Measurements from ENCODE around the gene PDE8B. TPM values are rescaled to one million over a fixed set of nuclear protein-coding genes. Genes with fewer than 3 reads are reported as not detected.
A peak's percentile ranks its signal among the peaks of the same experiment; 100 is the strongest.

The PDE8B gene
- total RNA-seq, 1 donor from 2014 or later = 3.6 TPM

DNA sequence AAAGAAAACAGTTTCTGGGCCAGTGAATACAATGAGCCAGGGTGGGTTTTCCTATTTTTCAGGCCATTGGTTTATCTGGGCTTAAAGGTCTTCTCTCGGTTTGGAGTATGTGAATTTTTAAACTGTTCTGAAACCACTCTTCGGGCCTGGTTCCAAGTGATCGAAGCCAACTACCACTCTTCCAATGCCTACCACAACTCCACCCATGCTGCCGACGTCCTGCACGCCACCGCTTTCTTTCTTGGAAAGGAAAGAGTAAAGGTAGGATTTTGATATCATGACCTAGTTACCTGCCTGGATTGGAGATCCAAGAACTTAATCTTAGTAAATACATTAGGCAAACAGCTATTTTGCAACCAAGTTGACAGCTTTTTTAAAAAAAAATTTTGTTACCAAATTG is 202.6 kb downstream of the PDE8B start:
- ATAC-seq = no peak
- intact Hi-C loops (cut with DNase I) = no loop called here
- DNase-seq (ENCODE audit: low spot score) = no peak

DNA sequence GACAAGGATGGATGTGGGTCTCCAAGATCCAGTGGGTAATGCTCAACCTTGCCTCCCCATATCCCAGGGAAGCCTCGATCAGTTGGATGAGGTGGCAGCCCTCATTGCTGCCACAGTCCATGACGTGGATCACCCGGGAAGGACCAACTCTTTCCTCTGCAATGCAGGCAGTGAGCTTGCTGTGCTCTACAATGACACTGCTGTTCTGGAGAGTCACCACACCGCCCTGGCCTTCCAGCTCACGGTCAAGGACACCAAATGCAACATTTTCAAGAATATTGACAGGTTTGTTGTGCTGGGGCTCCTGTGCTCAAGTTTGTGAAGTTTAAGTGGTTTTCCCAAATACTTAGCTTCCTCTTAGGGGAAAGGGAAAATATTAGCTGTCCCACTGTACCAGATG is 207.7 kb downstream of the PDE8B start:
- intact Hi-C loops (cut with DNase I) = no loop called here
- DNase-seq (ENCODE audit: low spot score) = no peak
- no peak for ATAC-seq

DNA sequence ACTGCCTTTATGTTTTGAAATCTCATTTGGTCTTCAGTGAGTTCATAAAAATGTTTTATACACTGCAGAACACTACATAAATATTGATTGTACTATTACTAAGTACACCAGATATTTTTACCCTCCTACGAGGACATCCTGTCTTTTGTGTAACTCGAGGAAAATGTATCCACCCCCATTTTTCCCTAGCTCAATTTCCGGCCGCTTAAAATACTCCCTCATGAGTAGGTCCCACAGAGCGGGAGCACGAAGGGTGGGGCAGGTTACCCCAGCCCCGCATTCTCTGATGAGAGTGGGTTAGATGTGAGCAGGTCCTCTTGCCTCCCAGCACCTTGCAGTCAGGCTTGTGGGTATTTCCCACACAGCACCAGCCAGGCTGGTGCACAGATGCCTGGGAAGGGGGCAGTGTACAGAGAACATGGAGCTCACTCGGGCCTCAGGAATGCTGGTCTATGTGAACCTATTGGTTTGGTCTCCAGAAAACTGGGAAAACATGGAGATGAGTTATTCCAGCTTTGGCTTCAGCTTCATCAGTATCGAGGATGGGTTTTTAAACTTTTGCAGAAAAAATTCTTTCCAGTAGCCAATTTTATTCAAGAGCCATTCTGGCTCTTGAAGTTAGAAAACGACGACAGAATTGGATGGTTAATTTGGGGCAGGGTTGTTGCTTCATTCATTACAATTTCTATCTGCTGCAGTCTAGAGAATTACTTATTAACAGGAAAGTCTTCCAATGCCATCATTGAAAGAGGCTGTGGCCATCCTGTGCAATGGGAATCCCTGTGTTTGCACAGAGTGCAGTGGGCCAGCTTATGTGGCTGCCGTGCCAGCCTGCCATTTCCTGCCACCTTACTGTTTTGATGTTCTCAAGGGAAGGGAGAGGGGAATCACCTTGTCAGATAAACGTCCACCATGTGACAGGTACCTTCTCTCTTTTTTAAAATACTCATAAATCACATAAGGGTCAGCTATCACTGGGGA is 208.4 kb downstream of the PDE8B start:
- ATAC-seq (no peak), DNase-seq (ENCODE audit: low spot score) (no peak)
- intact Hi-C loops (cut with DNase I) = no loop called here

- ATAC-seq = no peak
- intact Hi-C loops (cut with DNase I) = no loop called here
- no peak for DNase-seq (ENCODE audit: low spot score)
Measured at GRCh38 chr5:77419644-77420582, 209.4 kb downstream of the PDE8B start.

- no peak for ATAC-seq
- intact Hi-C loops (cut with DNase I) = no loop called here
Measured at GRCh38 chr5:77420940-77421339, 210.5 kb downstream of the PDE8B start.

GRCh38 chr5:77423022-77423750 is 212.7 kb downstream of the PDE8B start:
- intact Hi-C loops (cut with DNase I) = no loop called here

More at GRCh38 chr5:77420940-77421339, 210.5 kb downstream of the PDE8B start:
- DNase-seq (ENCODE audit: low spot score) = no peak

DNA sequence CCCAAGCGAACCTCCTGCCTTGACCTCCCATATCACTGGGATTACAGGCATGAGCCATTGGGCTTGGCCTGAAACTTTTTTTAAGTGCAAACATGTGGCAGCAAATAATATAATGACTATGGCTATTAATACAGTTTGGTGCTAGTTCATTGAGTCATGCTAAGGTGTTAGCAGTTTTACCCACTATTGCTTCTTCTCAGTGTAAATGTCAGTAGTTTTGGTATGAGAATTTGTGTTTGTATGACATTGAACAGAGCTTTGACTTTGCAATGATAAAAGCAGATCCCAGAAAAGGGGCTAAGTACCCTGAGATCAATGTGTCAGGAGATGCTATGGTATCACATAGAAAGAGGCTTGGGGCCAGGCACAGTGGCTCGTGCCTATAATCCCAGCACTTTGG is 214.4 kb downstream of the PDE8B start:
- DNase-seq (ENCODE audit: low spot score) = no peak
- no peak for ATAC-seq
- intact Hi-C loops (cut with DNase I) = no loop called here

More at GRCh38 chr5:77423022-77423750, 212.7 kb downstream of the PDE8B start:
- no peak for ATAC-seq
- no peak for DNase-seq (ENCODE audit: low spot score)

DNA sequence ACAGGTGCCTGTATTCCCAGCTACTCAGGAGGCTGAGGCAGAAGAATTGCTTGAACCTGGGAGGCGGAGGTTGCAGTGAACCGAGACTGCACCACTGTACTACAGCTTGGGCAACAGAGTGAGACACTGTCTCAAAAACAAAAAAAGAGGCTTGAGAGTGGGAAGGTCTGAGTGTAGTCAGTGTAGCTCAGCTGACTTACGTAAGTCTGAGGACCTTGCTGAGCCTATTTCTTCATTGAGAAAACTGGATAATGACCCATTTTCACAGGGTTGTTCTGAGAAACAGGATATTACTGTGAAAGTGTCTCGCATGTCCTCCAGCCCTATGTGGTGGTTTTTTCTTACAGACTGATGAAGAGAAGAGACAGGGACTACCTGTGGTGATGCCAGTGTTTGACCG is 214.9 kb downstream of the PDE8B start:
- intact Hi-C loops (cut with DNase I) = no loop called here
- ATAC-seq (peak; percentile 74), DNase-seq (ENCODE audit: low spot score) (no peak)

GRCh38 chr5:77425998-77426659 is 215.6 kb downstream of the PDE8B start:
- intact Hi-C loops (cut with DNase I) = no loop called here
- DNase-seq (ENCODE audit: low spot score) (no peak), ATAC-seq (peak; percentile 70)

DNA sequence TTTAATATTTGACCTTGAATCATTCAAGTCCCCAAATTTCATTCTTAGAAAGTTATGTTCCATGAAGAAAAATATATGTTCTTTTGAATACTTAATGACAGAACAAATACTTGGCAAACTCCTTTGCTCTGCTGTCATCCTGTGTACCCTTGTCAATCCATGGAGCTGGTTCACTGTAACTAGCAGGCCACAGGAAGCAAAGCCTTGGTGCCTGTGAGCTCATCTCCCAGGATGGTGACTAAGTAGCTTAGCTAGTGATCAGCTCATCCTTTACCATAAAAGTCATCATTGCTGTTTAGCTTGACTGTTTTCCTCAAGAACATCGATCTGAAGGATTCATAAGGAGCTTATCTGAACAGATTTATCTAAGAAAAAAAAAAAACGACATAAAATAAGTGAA is 216.2 kb downstream of the PDE8B start:
- ATAC-seq (no peak), DNase-seq (ENCODE audit: low spot score) (no peak)
- intact Hi-C loops (cut with DNase I) = no loop called here

- intact Hi-C loops (cut with DNase I) = no loop called here
- no peak for DNase-seq (ENCODE audit: low spot score)
- peak; percentile 35 for ATAC-seq
Measured at GRCh38 chr5:77427998-77428397, 217.5 kb downstream of the PDE8B start.

- intact Hi-C loops (cut with DNase I) = no loop called here
- DNase-seq (ENCODE audit: low spot score) (no peak), ATAC-seq (no peak)
Measured at GRCh38 chr5:77428526-77428925, 218.0 kb downstream of the PDE8B start.

DNA sequence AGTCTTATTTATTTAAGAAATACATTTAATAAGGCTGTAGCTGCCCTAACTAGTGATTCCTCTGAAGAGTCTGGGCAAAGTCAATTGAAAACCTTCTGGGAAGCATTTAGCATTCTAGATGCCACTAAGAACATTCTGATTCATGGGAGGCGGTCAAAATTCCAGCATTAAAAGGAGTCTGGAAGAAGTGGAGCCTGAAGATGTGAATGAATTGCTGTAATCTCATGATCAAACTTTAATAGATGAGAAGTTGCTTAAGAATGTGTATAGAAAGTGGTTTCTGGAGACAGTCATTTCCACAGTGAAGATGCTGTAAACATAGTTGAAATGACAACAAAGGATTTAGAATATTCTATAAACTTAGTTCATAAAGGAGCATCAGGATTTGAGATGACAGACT is 220.2 kb downstream of the PDE8B start:
- no peak for ATAC-seq
- intact Hi-C loops (cut with DNase I) = no loop called here
- DNase-seq (ENCODE audit: low spot score) = no peak

- intact Hi-C loops (cut with DNase I) = no loop called here
Measured at GRCh38 chr5:77431286-77431685, 220.8 kb downstream of the PDE8B start.

GRCh38 chr5:77431719-77432118 is 221.2 kb downstream of the PDE8B start:
- no peak for ATAC-seq
- intact Hi-C loops (cut with DNase I) = no loop called here
- no peak for DNase-seq (ENCODE audit: low spot score)

More at GRCh38 chr5:77431286-77431685, 220.8 kb downstream of the PDE8B start:
- DNase-seq (ENCODE audit: low spot score) = no peak
- ATAC-seq = no peak

- DNase-seq (ENCODE audit: low spot score) (no peak), ATAC-seq (no peak)
- intact Hi-C loops (cut with DNase I) = no loop called here
Measured at GRCh38 chr5:77437194-77437593, 226.7 kb downstream of the PDE8B start.

DNA sequence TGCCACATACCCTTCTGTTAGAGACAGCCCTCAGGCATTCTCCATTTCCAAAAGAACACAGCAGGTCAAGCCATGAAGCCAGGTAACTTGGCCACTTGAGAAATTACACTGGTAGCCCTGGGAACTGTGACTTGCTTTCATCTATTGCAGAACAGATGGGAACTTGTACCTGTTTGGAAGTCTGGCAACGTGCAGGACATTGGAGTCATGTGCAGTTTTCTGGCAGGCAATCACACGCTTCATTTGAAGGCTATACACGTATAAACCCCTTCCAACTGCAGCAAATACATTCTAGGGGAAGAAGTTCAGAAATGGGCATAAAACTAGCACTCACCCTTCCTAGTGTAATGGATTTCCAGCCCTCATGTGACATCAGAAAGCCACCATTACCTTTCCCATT is 227.6 kb downstream of the PDE8B start:
- DNase-seq (ENCODE audit: low spot score) (no peak), ATAC-seq (no peak)
- intact Hi-C loops (cut with DNase I) = no loop called here

DNA sequence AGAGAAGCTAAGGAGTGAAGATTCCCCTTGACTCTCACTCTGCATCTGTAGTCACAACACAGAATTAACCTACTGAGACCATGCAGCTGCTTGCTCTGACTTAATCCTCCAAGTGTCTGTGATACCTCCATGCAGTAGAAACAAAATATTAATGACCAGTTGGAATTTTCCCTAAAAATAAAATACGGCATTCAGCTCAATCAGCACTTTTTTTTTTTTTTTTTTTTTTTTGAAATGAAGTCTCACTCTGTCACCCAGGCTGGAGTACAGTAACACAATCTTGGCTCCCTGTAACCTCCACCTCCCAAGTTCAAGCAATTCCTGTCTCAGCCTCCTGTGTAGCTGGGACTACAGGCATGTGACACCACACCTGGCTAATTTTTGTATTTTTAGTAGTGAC is 233.2 kb downstream of the PDE8B start:
- no peak for DNase-seq (ENCODE audit: low spot score)
- ATAC-seq = no peak
- intact Hi-C loops (cut with DNase I) = no loop called here

DNA sequence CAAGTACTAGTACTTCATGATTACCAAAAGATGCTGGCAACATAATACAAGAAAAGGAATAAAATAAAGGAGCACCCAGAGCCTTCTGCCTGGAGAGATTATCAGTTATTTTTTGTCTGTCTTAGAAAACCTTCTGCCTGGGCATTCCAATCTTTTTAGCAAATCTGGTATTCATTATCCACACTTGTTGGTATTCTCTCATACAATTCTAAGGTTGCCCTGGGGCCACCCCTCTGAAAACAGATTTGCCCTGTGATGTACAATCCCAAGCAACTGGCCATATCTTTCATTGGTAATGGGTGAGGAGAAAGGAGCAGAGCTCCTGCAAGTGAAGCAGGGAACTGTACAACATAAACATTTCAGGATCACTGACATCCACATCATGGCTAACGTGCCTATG is 233.9 kb downstream of the PDE8B start:
- no peak for DNase-seq (ENCODE audit: low spot score)

More for the DNA sequence above, 233.9 kb downstream of the PDE8B start:
- no peak for ATAC-seq
- intact Hi-C loops (cut with DNase I) = no loop called here
